ENCODE measurements around the gene HACD2.
A peak's percentile ranks its signal among the peaks of the same experiment; 100 is the strongest.
"Not testable (repeated sequence)": the region's sequence is repeated elsewhere in the genome, so short reads cannot be mapped to it uniquely, and the experiment has no call there.

Gene HACD2

GRCh38 chr3:123611674-123612073, 26.8 kb upstream of the HACD2 start:
- not testable (repeated sequence) for DNase-seq (ENCODE audit: low read depth in 2 of 2)

GRCh38 chr3:123611082-123611481, 26.2 kb upstream of the HACD2 start:
- DNase-seq (ENCODE audit: low read depth in 2 of 2) = no peak

DNA sequence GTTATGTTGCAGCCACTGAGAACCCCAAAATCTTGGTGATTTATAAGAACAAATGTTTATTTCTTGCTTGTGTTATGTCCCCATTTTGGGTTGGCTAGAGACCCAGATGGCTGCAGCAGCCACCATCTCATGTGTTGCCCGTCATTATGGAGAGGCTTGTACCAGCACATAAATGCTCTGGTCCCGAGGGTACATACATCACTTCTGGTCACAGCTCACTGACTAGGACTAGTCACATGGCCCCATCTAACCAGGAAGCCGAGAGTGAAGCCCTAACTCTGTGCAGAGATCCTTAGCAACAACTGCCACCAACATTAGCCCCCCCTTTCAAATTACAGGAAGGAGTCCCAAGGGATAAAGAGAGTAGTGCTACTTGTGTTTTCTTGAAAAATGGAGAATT, 25.5 kb upstream of the HACD2 start:
- DNase-seq (ENCODE audit: low read depth in 2 of 2) = no peak

- no peak for DNase-seq (ENCODE audit: low read depth in 2 of 2)
Observed at GRCh38 chr3:123609063-123609462, 24.2 kb upstream of the HACD2 start.

- no peak for DNase-seq (ENCODE audit: low read depth in 2 of 2)
Observed at GRCh38 chr3:123608263-123608937, 23.5 kb upstream of the HACD2 start.

DNA sequence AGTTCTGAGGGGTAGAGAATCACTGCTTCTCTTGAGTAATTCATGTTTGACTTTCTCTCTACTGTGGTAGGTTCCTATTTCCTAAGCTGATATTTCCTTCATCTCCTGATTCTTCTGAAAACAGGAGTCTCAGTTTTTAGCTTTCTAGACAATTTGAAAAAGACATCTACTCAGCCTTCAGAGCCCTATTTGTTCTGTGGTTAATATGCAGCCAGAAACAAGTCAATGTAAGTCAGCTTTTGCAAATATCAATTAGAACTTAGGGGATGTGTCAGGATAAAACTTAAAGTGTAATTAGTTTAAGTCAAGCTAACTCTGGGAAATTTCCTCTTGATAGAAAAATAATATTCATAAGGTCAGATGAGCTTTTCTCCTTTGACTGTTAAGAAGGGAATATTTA, 21.7 kb upstream of the HACD2 start:
- no peak for DNase-seq (ENCODE audit: low read depth in 2 of 2)

GRCh38 chr3:123605789-123606234, 21.0 kb upstream of the HACD2 start:
- no peak for DNase-seq (ENCODE audit: low read depth in 2 of 2)

- DNase-seq (ENCODE audit: low read depth in 2 of 2) = not testable (repeated sequence)
Observed at GRCh38 chr3:123603153-123603552, 18.3 kb upstream of the HACD2 start.

GRCh38 chr3:123602325-123602724, 17.5 kb upstream of the HACD2 start:
- peak; percentile 90 to 91 for DNase-seq (ENCODE audit: low read depth in 2 of 2)

DNA sequence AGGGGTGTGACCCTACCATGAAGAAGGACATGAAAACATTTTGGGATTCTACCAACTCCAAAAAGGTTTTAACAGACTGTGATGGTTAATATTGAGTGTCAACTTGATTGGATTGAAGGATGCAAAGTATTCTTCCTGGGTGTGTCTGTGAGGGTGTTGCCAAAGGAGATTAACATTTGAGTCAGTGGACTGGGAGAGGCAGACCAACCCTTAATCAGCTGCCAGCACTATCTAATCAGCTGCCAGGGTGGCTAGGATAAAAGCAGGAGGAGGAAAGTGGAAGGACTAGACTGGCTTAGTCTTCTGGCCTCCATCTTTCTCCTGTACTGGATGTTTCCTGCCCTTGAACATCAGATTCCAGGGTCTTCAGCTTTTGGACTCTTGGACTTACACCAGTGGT, 16.0 kb upstream of the HACD2 start:
- not testable (repeated sequence) for DNase-seq (ENCODE audit: low read depth in 2 of 2)

DNA sequence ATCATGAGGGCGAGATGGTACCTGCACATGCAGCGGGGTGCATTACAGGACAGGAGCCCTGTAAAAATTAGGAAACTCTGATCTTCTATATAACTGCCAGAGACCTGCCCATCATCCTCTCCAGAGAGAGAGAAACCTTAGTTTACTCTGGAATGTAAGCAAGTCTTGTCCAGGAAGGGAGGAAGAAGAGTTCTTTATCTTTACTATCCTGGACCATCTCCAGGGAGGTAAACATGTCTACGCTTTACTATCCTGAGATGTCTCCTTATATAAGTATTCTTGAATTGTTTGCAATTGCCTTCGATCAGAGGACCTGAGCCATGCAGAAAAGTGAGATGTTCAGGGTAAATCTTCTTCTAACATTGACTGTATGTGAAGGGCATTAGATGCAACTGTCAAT, 12.7 kb upstream of the HACD2 start:
- DNase-seq (ENCODE audit: low read depth in 2 of 2) = no peak

DNA sequence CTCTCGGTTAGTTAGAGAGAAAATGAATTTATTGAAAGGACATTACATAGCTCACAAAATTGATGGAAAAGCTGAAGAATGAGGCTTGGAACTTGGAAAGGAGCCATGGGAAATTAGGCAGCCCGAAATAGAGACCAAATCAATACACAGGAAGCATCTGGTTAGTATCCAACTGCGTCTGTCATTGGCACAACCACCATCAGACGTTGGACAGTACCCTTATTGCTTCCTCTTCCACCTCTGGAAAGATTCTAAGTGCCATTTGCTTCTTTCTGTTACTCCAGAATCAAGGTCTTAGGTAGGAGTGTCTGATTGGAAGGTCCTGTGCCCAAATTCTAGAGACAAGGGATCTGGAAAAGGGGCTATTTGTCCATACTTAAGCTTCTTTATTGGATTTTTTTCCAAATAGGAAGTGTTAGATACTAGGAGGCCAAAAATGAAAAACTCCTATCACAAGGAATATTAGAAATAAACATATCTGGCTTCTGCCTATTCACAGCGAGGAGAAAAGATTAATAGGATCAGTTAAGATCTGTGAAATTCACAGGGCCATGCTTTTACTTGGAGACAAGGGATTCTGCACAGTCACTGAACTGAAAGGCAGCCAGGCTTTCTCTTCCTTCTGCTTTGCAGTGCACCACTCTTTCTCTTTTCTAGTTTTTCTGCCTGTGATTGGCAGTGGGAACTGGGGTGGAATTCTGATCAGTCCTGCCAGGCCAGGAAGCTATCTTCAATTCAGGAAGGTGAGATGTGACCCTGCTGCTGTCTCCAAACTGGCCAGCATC, 10.7 kb upstream of the HACD2 start:
- no peak for DNase-seq (ENCODE audit: low read depth in 2 of 2)

- DNase-seq (ENCODE audit: low read depth in 2 of 2) = no peak
Observed at GRCh38 chr3:123593381-123593780, 8.5 kb upstream of the HACD2 start.

- DNase-seq (ENCODE audit: low read depth in 2 of 2) = no peak
Observed at GRCh38 chr3:123590685-123591450, 6.0 kb upstream of the HACD2 start.

GRCh38 chr3:123587401-123587800, 2.5 kb upstream of the HACD2 start:
- DNase-seq (ENCODE audit: low read depth in 2 of 2) = no peak

GRCh38 chr3:123586968-123587367, 2.1 kb upstream of the HACD2 start:
- DNase-seq (ENCODE audit: low read depth in 2 of 2) = peak in 1 of 2 experiments; percentile 20

DNA sequence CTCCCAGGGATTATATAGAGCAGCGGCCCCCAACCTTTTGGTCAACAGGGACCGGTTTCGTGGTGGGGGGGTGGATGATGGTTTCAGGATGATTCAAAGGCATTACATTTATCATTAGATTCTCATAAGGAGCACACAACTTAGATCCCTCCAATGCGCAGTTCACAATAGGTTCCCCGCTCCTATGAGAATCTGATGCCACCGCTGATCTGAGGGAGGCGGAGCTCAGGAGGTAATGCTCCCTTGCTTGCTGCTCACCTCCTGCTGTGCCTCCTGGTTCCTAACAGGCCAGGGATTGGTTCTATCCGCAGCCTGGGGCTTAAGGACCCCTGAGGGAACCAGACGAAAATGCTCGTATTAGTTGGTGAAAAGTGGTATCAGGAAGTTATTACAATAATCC, 1.3 kb upstream of the HACD2 start:
- peak; percentile 25 to 27 for DNase-seq (ENCODE audit: low read depth in 2 of 2)

DNA sequence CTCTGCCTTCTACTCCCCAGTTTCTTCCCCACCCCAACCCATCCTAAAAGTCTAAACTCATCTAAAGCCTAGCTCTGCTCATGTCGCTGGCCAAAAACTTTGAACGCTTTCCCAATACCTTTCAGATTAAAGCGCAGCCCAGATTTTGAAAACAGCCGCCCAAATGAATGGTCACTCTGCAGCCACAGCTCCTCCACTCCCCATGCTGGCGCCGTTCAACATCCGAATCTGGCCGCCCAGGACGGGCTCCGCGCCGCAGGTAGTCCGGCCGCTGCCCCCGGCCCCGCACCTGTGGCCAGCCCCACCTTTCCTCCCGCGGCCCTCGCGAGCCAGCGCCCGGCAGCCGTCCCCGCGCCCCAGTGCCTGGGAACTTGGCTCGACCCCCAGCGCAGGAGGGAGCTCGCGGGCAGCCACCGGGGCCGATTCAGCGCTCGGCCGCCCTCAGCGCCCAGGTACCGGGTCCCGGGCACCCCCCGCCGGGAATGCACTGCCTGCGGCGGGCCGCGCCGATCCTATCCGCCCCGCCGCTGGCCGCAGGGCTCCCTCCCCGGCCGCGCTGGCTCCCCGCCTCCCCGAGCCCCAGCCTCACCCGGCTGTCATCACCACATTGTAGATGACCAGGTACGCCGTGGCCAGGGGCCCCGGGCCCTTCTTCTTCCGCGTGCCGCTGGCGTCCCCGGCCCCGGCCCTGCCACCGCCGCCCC, 417 bp downstream of the HACD2 start:
- no peak for DNase-seq (ENCODE audit: low read depth in 2 of 2)

DNA sequence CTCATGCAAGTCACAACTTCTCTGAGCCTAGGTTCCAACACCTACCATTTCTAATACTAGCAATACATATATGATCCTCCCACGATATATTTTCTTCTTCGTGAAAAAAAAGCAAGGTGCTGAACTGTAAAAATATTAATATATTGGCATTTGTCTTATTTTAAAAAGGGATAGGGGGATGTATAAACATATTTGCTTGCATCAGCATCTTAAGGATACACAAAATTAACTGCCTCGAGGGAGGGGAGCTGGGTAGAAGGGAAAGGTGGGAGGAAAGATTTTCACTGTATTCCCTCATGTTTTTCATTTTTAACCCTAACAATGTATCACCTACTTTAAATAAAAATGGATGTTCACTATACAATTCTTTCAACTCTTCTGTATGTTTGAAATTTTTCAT, 1.3 kb downstream of the HACD2 start:
- no peak for DNase-seq (ENCODE audit: low read depth in 2 of 2)

- DNase-seq (ENCODE audit: low read depth in 2 of 2) = no peak
Observed at GRCh38 chr3:123582315-123582714, 2.5 kb downstream of the HACD2 start.

GRCh38 chr3:123576122-123576521, 8.7 kb downstream of the HACD2 start:
- DNase-seq (ENCODE audit: low read depth in 2 of 2) = no peak

DNA sequence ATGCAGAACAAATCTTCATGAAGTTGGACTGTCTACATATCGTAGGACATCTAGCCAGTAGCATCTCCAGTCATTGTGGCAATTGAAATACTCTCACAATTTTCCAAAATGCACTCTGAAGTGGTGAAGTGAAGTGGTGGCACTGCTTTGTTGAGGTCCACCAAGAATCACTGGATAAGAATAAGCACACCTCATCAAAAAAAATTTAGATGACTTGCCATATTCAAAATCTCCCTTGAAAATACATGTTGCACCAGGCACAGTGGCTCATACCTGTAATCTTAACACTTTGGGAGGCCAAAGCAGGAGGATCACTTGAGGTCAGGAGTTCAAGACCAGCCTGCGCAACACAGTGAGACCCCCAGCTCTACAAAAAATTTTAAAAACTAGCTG, 12.9 kb downstream of the HACD2 start:
- no peak for DNase-seq (ENCODE audit: low read depth in 2 of 2)

All from fibroblast of skin of left quadriceps (primary cell).